Measurements from ENCODE around the gene PUM1. TPM values are rescaled to one million over a fixed set of nuclear protein-coding genes. Genes with fewer than 3 reads are reported as not detected.

Gene PUM1
- total RNA-seq, 2 donors from 2014 or later: 30.9 to 32.3 TPM

DNA sequence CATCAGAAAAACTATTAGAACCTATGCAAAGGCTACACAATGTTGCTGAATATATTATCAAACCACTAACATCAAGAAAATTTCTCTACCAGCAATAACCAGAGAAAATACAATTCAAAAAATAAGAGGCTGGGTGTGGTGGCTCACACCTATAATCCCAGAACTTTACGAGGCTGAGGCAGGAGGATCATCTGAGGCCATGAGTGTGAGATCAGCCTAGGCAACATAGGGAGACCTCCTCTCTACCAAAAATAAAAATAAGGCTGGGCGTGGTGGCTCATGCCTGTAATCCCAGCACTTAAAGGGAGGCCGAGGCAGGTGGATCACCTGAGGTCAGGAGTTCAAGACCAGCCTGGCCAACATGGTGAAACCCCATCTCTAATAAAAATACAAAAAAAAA lies 16.9 kb upstream of the PUM1 start:
- ATAC-seq (no peak), DNase-seq (no peak)
- Histone ChIP-seq H3K4me3 (no peak overlapping the region), H3K9me3 (no peaks in the 10 kb centered on the region), H3K4me1 (no peaks in the 10 kb centered on the region), H3K27ac (no peak overlapping the region), H3K27me3 (no peaks in the 10 kb centered on the region), H3K36me3 (replicated peaks in 1 of 2; ENCODE audit: insufficient read depth in 1 of 2, low read depth in 2 of 2) (no peaks in the 10 kb centered on the region)
- TF ChIP-seq, protein P1, sequence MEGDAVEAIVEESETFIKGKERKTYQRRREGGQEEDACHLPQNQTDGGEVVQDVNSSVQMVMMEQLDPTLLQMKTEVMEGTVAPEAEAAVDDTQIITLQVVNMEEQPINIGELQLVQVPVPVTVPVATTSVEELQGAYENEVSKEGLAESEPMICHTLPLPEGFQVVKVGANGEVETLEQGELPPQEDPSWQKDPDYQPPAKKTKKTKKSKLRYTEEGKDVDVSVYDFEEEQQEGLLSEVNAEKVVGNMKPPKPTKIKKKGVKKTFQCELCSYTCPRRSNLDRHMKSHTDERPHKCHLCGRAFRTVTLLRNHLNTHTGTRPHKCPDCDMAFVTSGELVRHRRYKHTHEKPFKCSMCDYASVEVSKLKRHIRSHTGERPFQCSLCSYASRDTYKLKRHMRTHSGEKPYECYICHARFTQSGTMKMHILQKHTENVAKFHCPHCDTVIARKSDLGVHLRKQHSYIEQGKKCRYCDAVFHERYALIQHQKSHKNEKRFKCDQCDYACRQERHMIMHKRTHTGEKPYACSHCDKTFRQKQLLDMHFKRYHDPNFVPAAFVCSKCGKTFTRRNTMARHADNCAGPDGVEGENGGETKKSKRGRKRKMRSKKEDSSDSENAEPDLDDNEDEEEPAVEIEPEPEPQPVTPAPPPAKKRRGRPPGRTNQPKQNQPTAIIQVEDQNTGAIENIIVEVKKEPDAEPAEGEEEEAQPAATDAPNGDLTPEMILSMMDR (IDR thresholded peaks at IDR 0.05): no peak
- TF ChIP-seq POLR2A (IDR thresholded peaks at IDR 0.05): no peak
- 76 to 92% methylated on average over 3 of the region's 3 CpGs for WGBS, 2 donors
- intact Hi-C loops (cut with DNase I): no loop called here

DNA sequence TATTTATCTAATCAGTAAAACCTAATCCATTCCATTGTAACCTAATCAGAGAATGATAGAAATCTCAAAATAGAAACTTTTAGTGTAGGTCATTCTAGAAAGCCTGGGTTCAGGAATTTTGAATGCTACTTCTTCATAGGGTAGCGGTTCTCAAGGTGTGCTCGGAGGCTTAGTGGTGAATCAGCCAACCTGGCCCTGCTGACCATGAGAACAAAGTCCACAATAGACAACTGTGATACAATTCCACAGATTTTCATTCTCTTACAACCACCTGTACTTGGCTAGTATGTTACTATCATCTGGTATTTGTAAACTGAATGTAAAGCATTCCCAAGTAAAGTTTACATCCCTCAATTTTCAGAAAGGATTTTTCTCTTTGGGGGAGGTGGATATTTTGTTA lies 7.5 kb upstream of the PUM1 start:
- DNase-seq: no peak
- Histone ChIP-seq H3K36me3 (replicated peaks in 1 of 2; ENCODE audit: insufficient read depth in 1 of 2, low read depth in 2 of 2) (no peaks in the 10 kb centered on the region), H3K4me1 (no peaks in the 10 kb centered on the region), H3K27me3 (no peaks in the 10 kb centered on the region), H3K9me3 (no peaks in the 10 kb centered on the region), H3K4me3 (no peak overlapping the region), H3K27ac (no peak overlapping the region)
- no peak for TF ChIP-seq POLR2A (IDR thresholded peaks at IDR 0.05)
- TF ChIP-seq, protein P1 (IDR thresholded peaks at IDR 0.05): no peak
- intact Hi-C loops (cut with DNase I): no loop called here
- no peak for ATAC-seq
- WGBS, 2 donors: 70 to 81% methylated on average over 2 of the region's 2 CpGs

DNA sequence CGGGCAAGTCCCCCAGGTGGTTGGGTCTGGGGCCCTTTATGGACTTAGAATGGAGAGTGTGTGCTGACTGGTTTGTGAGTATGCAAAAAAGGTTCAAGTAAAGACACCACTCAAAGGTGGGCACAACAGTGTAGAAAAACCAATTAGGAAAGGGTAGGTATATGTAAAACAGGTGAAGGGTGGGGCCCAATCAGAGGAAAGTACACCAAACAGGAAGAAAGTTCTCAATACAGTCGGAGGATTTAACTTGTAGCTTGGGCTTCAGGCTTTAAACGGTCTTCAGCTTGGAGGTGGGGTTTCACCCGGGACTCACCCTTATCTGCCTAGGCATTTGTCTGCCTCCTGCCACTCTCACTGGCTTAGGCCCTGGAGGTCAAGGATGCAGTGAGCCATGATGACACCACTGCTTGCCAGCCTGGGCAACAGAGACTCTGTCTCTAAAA lies 6.8 kb upstream of the PUM1 start:
- intact Hi-C loops (cut with DNase I): no loop called here
- ATAC-seq (no peak), DNase-seq (no peak)
- Histone ChIP-seq H3K4me3 (no peak overlapping the region), H3K36me3 (replicated peaks in 1 of 2; ENCODE audit: insufficient read depth in 1 of 2, low read depth in 2 of 2) (no peaks in the 10 kb centered on the region), H3K27ac (no peak overlapping the region), H3K9me3 (no peaks in the 10 kb centered on the region), H3K4me1 (no peaks in the 10 kb centered on the region), H3K27me3 (no peaks in the 10 kb centered on the region)
- TF ChIP-seq, protein P1 (IDR thresholded peaks at IDR 0.05): no peak
- TF ChIP-seq POLR2A (IDR thresholded peaks at IDR 0.05): no peak
- 50 to 57% methylated on average over 4 of the region's 4 CpGs for WGBS, 2 donors

DNA sequence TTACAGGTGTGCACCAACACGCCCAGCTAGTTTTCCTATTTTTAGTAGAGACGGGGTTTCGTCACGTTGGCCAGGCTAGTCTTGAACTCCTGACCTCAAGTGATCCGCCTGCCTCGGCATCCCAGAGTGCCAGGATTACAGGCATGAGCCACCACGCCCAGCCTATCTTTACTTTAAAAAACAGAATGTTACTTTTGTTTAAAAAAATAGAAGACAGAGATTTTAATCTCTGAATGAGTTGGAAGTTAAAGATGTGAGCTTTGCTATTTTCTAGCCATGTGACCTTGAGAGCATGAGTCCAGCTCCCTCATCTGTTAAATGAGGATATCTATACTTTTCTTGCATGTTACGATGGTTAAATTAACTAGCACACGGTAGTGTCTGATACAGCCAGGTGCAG lies 3.9 kb upstream of the PUM1 start:
- Histone ChIP-seq H3K9me3 (no peaks in the 10 kb centered on the region), H3K36me3 (replicated peaks in 1 of 2; ENCODE audit: insufficient read depth in 1 of 2, low read depth in 2 of 2) (no peaks in the 10 kb centered on the region), H3K4me1 (peaks cover 5% of the 10 kb centered on the region), H3K4me3 (no peak overlapping the region), H3K27ac (no peak overlapping the region), H3K27me3 (no peaks in the 10 kb centered on the region)
- WGBS, 2 donors: 58 to 66% methylated on average over 9 of the region's 9 CpGs
- DNase-seq (no peak), ATAC-seq (no peak)
- TF ChIP-seq, protein P1 (IDR thresholded peaks at IDR 0.05): no peak
- no peak for TF ChIP-seq POLR2A (IDR thresholded peaks at IDR 0.05)
- intact Hi-C loops (cut with DNase I): no loop called here

DNA sequence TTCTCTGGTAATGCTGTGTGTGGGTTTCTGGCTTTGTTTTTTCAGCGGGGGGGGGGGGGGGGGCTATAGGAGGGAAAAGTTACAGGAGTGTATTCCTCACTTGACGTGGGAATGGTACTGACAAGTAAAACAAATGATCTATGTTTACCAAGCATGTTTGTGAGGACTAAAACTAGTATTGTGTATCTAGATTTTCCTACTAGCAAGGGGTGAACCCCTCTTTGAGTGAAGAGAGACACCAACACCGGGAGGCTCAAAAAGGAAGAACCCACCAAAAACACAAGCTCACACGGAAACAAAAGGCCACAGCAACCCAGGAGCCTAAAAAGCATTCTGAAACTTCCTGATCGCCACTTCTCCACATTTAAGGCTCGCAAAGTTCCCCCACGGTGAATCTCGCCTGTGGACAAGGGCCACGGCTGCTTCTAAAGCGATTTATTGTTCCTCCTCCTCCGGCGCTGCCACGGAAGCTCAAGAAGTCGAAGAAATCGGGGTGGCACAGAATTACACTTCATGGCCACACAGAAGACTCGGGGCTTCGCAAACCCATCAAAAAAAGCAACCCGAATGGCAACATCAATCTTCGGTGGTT lies 703 bp downstream of the PUM1 start:
- Histone ChIP-seq H3K4me1 (peaks cover 35% of the 10 kb centered on the region), H3K27ac (peak overlapping the region; percentile 75 to 99 (median 96)), H3K36me3 (replicated peaks in 1 of 2; ENCODE audit: insufficient read depth in 1 of 2, low read depth in 2 of 2) (no peaks in the 10 kb centered on the region), H3K9me3 (no peaks in the 10 kb centered on the region), H3K27me3 (no peaks in the 10 kb centered on the region), H3K4me3 (peak overlapping the region; percentile 51 to 74)
- TF ChIP-seq, protein P1 (IDR thresholded peaks at IDR 0.05): no peak
- TF ChIP-seq POLR2A (IDR thresholded peaks at IDR 0.05): no peak
- ATAC-seq (no peak), DNase-seq (peak in 3 of 4 donors; percentile 20 to 32 (median 23))
- WGBS, 2 donors: 0% methylated on average over 18 to 19 of the region's 19 CpGs
- intact Hi-C loops (cut with DNase I): no loop called here
